IgD-negative memory B cell (primary cell): ENCODE results near the gene LRRC4C. TPM values are rescaled to one million over a fixed set of nuclear protein-coding genes. Genes with fewer than 3 reads are reported as not detected.
A peak's percentile ranks its signal among the peaks of the same experiment; 100 is the strongest.

ENCODE experiments used
- H3K27ac Mint-ChIP-seq, 3 donors: one replicate each; pipeline ENCODE4 v1.8.0; 2020 to 2022; ENCODE audit warnings: mild to moderate bottlenecking in 3 of 3, mixed read lengths in 3 of 3, moderate library complexity in 1 of 3
- H3K27me3 Mint-ChIP-seq: one replicate; pipeline ENCODE4 v1.8.0; 2021; ENCODE audit warnings: mixed read lengths
- H3K36me3 Mint-ChIP-seq: one replicate; pipeline ENCODE4 v1.8.0; 2020; ENCODE audit warnings: mild to moderate bottlenecking, mixed read lengths
- H3K4me1 Mint-ChIP-seq, 3 donors: one replicate each; pipeline ENCODE4 v1.8.0; 2020 to 2022; ENCODE audit warnings: mixed read lengths in 3 of 3, mild to moderate bottlenecking in 1 of 3
- H3K4me3 Mint-ChIP-seq, 4 donors: one replicate each; pipeline ENCODE4 v1.8.0; 2020 to 2022; ENCODE audit warnings: mild to moderate bottlenecking in 4 of 4, mixed read lengths in 4 of 4, moderate library complexity in 3 of 4
- H3K9me3 Mint-ChIP-seq, 3 donors: one replicate each; pipeline ENCODE4 v1.8.0; 2020 to 2021; ENCODE audit warnings: mixed read lengths in 3 of 3, mild to moderate bottlenecking in 1 of 3
- polyA plus RNA-seq: library from polyadenylated mRNA; unstranded; fragments of 300-500 nt; fragmentation: Illumina TruSeq; gene quantifications from one replicate; pipeline ENCODE4 v1.2.3, GENCODE V29; 2021

LRRC4C gene
- polyA plus RNA-seq, 1 donor from 2014 or later = not detected

DNA sequence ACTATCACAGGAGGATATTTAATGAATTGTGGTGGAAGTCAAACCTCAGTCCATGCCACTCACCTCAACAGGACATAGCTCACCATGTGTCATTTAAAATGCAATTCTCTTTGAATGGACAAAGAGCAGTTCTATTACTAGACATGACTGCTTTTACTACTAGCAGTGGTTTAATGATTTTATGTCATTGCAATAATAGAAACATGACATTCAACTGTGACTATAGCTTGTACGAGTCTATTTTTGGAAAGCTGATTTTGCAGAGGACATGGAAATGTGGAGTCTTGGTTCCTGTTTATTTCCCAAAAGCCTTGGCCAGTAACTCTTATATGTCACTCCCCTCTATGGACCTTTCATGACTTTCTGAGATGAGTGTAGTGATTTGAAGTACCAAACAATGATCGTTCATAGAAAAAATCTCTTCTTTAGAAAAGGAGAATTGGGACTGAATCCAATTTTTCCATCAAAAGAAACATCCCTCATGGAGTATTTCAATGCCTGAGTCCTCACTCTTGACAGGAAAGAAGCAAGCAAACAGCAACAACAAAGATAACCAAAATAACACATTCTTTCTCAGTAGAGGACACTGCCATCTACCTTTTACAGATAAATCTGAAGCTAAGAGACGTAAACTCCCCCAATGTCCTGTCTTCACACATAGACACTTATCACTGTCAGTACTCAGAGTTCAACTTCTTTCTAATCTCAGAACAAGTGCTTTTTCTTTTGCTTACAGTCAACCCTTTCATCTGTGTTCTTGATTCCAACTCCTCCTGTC lies 233.4 kb downstream of the LRRC4C start:
- Mint-ChIP-seq H3K27ac (no peak overlapping the region), H3K9me3 (peaks cover 0 to 9% (median 3%) of the 10 kb centered on the region in 3 donors), H3K36me3 (peaks cover 2% of the 10 kb centered on the region), H3K4me1 (peaks cover 0 to 6% (median 0%) of the 10 kb centered on the region in 3 donors), H3K27me3 (no peaks in the 10 kb centered on the region), H3K4me3 (no peak overlapping the region)

- Mint-ChIP-seq H3K36me3 (peaks cover 2% of the 10 kb centered on the region), H3K4me1 (no peaks in the 10 kb centered on the region), H3K27me3 (no peaks in the 10 kb centered on the region), H3K4me3 (no peak overlapping the region), H3K9me3 (peaks cover 0 to 9% (median 5%) of the 10 kb centered on the region in 3 donors), H3K27ac (no peak overlapping the region)
These were observed 237.2 kb downstream of the LRRC4C start for GRCh38 chr11:41222236-41222635.

GRCh38 chr11:41206388-41206787 lies 253.1 kb downstream of the LRRC4C start:
- Mint-ChIP-seq H3K36me3 (no peaks in the 10 kb centered on the region), H3K4me1 (no peaks in the 10 kb centered on the region), H3K27ac (no peak overlapping the region)

GRCh38 chr11:41201156-41201555 lies 258.3 kb downstream of the LRRC4C start:
- Mint-ChIP-seq H3K4me1 (no peaks in the 10 kb centered on the region), H3K27me3 (no peaks in the 10 kb centered on the region), H3K9me3 (peaks cover 0 to 2% (median 2%) of the 10 kb centered on the region in 3 donors), H3K36me3 (no peaks in the 10 kb centered on the region), H3K27ac (no peak overlapping the region), H3K4me3 (no peak overlapping the region)

More at GRCh38 chr11:41206388-41206787, 253.1 kb downstream of the LRRC4C start:
- Mint-ChIP-seq H3K9me3 (peaks cover 0 to 2% (median 2%) of the 10 kb centered on the region in 3 donors), H3K4me3 (no peak overlapping the region), H3K27me3 (no peaks in the 10 kb centered on the region)

GRCh38 chr11:41190437-41191082 lies 268.9 kb downstream of the LRRC4C start:
- Mint-ChIP-seq H3K9me3 (peaks cover 0 to 2% (median 0%) of the 10 kb centered on the region in 3 donors), H3K27ac (no peak overlapping the region), H3K4me3 (no peak overlapping the region), H3K27me3 (no peaks in the 10 kb centered on the region), H3K4me1 (no peaks in the 10 kb centered on the region), H3K36me3 (no peaks in the 10 kb centered on the region)

DNA sequence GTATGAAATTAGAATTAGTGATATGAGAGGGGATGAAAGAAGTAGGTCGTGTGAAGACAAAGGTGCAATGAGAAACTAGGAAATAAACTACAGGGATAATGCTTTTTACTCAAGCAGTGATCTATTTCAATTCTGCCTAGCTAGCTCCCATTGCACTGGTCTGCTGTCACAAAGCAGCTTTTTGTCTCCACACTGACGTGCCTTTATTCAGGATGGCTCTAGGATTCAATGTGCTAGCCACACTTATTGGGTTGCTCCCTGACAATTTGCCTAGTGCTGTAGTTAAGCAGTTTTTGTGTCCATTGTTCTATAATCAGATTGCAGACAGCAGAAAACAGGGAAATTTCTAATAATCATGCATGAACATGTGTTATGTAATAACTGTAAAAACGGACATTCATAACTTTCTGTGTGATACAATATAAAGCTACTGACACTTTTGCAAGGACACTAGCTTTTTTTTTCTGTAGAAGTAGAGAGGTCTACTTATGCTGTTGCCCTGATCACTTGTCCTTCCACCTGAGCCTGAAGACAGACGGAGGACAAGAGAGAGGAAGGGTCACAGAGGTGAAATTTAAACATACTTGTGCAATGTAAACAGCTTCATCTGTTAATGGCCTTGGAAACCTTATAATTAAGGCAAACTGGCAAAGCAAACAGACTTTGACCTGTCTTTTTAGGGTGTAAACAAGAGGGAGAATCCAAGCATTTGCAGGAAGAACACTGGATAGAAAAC lies 269.6 kb downstream of the LRRC4C start:
- Mint-ChIP-seq H3K9me3 (no peaks in the 10 kb centered on the region), H3K4me1 (no peaks in the 10 kb centered on the region), H3K36me3 (no peaks in the 10 kb centered on the region), H3K27ac (no peak overlapping the region), H3K27me3 (no peaks in the 10 kb centered on the region), H3K4me3 (no peak overlapping the region)

DNA sequence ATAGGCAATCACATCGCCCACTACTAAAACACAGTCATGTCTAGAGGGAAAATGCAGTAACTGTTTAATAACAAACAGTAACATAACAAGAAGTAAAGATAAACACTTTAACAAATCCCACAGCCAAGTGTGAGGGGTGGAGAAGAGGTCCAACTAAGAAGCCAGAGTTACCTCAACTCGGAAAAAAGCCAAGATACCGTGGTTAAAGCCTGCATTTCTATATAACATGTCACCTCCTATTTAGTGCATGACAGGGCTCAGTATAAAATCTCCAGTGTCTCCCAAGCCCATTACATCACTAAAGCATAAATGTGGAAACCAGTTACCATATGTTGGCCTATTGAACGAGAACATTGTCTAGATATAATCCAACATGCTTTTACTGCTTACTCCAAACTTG lies 281.7 kb downstream of the LRRC4C start:
- no peaks in the 10 kb centered on the region for H3K27me3 Mint-ChIP-seq
- no peaks in the 10 kb centered on the region for H3K36me3 Mint-ChIP-seq
- peaks cover 3 to 7% (median 6%) of the 10 kb centered on the region in 3 donors for H3K9me3 Mint-ChIP-seq
- H3K27ac Mint-ChIP-seq = no peak overlapping the region
- peaks cover 0 to 3% (median 0%) of the 10 kb centered on the region in 3 donors for H3K4me1 Mint-ChIP-seq
- no peak overlapping the region for H3K4me3 Mint-ChIP-seq

GRCh38 chr11:41175304-41175972 lies 284.0 kb downstream of the LRRC4C start:
- Mint-ChIP-seq H3K27ac (no peak overlapping the region), H3K36me3 (no peaks in the 10 kb centered on the region), H3K9me3 (peaks cover 3 to 6% (median 5%) of the 10 kb centered on the region in 3 donors), H3K27me3 (no peaks in the 10 kb centered on the region), H3K4me3 (no peak overlapping the region), H3K4me1 (peaks cover 0 to 3% (median 0%) of the 10 kb centered on the region in 3 donors)

DNA sequence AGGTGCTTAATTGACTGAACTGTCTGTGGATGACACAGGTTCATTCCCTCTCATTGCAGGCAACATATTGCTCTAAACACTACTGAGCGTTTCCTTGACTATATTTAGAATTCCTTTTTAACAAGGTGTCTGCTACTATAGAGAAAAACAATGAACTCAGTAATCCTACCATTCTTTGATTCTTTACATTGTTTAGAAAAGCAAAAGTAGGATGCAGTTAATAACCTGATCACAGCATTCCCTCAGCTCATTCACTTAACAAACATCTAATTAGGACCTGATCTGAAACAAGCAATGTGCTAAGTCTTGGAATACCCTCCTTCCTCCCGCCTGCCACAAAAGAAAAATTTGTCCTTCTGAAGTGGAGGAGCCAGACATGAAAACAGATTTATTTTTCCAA lies 313.1 kb downstream of the LRRC4C start:
- H3K4me3 Mint-ChIP-seq = no peak overlapping the region
- H3K9me3 Mint-ChIP-seq = peaks cover 0 to 4% (median 1%) of the 10 kb centered on the region in 3 donors
- H3K27ac Mint-ChIP-seq = no peak overlapping the region
- no peaks in the 10 kb centered on the region for H3K27me3 Mint-ChIP-seq
- no peaks in the 10 kb centered on the region for H3K36me3 Mint-ChIP-seq
- no peaks in the 10 kb centered on the region for H3K4me1 Mint-ChIP-seq

- H3K9me3 Mint-ChIP-seq = peaks cover 0 to 4% (median 1%) of the 10 kb centered on the region in 3 donors
These were observed 314.0 kb downstream of the LRRC4C start for GRCh38 chr11:41145420-41145819.

DNA sequence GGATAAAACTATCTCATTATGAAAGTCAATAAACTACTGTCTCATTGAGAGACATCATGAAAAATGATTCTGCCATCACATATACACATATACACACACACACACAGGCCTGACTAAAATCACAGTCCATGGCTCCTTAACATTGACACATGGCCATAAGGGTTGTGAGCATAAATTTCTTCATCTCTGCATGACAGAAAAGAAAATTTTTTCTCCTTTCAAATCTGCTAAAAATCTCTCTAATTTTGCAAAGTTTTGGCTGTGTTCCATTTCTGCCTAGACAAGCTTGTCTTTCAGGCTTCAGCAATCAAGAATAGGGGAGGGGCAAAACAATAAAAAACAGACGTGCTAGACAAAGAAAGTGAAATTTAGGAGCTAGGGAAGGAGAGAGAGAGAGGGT lies 324.5 kb downstream of the LRRC4C start:
- Mint-ChIP-seq H3K27ac (peak overlapping the region in 1 of 3 donors; percentile 65), H3K36me3 (peaks cover 2% of the 10 kb centered on the region), H3K4me1 (no peaks in the 10 kb centered on the region), H3K4me3 (no peak overlapping the region), H3K27me3 (no peaks in the 10 kb centered on the region), H3K9me3 (peaks cover 0 to 3% (median 0%) of the 10 kb centered on the region in 3 donors)

More at GRCh38 chr11:41145420-41145819, 314.0 kb downstream of the LRRC4C start:
- H3K4me1 Mint-ChIP-seq = no peaks in the 10 kb centered on the region
- no peak overlapping the region for H3K4me3 Mint-ChIP-seq
- H3K36me3 Mint-ChIP-seq = no peaks in the 10 kb centered on the region
- H3K27me3 Mint-ChIP-seq = no peaks in the 10 kb centered on the region
- H3K27ac Mint-ChIP-seq = no peak overlapping the region

- Mint-ChIP-seq H3K4me3 (no peak overlapping the region), H3K36me3 (peaks cover 2% of the 10 kb centered on the region), H3K27me3 (no peaks in the 10 kb centered on the region), H3K27ac (no peak overlapping the region), H3K9me3 (no peaks in the 10 kb centered on the region), H3K4me1 (no peaks in the 10 kb centered on the region)
These were observed 326.4 kb downstream of the LRRC4C start for GRCh38 chr11:41133023-41133422.

- Mint-ChIP-seq H3K4me3 (no peak overlapping the region), H3K4me1 (no peaks in the 10 kb centered on the region), H3K9me3 (peaks cover 0 to 2% (median 2%) of the 10 kb centered on the region in 3 donors), H3K27ac (no peak overlapping the region), H3K36me3 (peaks cover 1% of the 10 kb centered on the region), H3K27me3 (no peaks in the 10 kb centered on the region)
These were observed 337.9 kb downstream of the LRRC4C start for GRCh38 chr11:41121600-41121999.

- Mint-ChIP-seq H3K36me3 (no peaks in the 10 kb centered on the region), H3K4me3 (no peak overlapping the region), H3K27me3 (no peaks in the 10 kb centered on the region), H3K27ac (no peak overlapping the region), H3K4me1 (no peaks in the 10 kb centered on the region), H3K9me3 (peaks cover 0 to 2% (median 0%) of the 10 kb centered on the region in 3 donors)
These were observed 340.0 kb downstream of the LRRC4C start for GRCh38 chr11:41119484-41119883.
